Heart left ventricle (tissue), 13 donors: ENCODE data around the gene CDC42EP5.

Experiments used
- CTCF ChIP-seq, 12 donors: fragments of 200-600 bp; sonication (generic) in 4 of 12; IDR thresholded peaks; one replicate each; pipeline versions ENCODE4 v1.5.0 to v1.8.0; 2018 to 2022; ENCODE audit warnings: antibody characterized with exemption in 12 of 12, mild to moderate bottlenecking in 5 of 12
- POLR2A ChIP-seq, 2 donors: fragments of 450-650 bp; IDR thresholded peaks; one replicate each; pipeline ENCODE4 v1.6.1; 2017; ENCODE audit warnings: antibody characterized with exemption in 2 of 2, mild to moderate bottlenecking in 2 of 2, moderate library complexity in 2 of 2
- donor health status: ischemic (EF 13 %, LVEDD 7.1; RV severe dilation, severe dysfunction).
- donor health status: DM: no; HTN: yes; CAD: no.
- donor health status: DM: no; HTN: no; CAD: no.
- donor health status: ischemic (EF 25% LVEDD 6.9; RV normal size, moderate dysfunction).
- donor health status: ischemic (EF 25% LVEDD 5.7; RV mildly dilated, moderate dysfunction).
- donor health status: ischemic (EF 35%, LVEDD 5.7; RV mildly dilated, moderate dysfunction).
- donor health status: nonischemic (EF 11% LVEDD 7.7; RV severe dilation, severe dysfunction).
- donor health status: DM: yes; HTN: yes; CAD: no.
- donor health status: PGD.
- donor health status: ischemic (EF 29% LVEDD 5.4; RV normal size, mild dysfunction).
- donor health status: nonischemic (EF 23%, LVEDD 6.1; RV moderate dilation, normal function).

GRCh38 chr19:54521022-54521859, 48.1 kb upstream of the CDC42EP5 start:
- TF ChIP-seq CTCF (IDR thresholded peaks at IDR 0.05) (no peak), POLR2A (IDR thresholded peaks at IDR 0.05) (no peak)
